Omental fat pad (tissue), 4 donors: ENCODE measurements around the gene FAM53A. TPM values are rescaled to one million over a fixed set of nuclear protein-coding genes. Genes with fewer than 3 reads are reported as not detected.

Source experiments
- ATAC-seq: fragments of 150-250 bp; one replicate; pipeline ENCODE4 v1.9.1; 2016; ENCODE audit warnings: mild to moderate bottlenecking, moderate library complexity; ENCODE audit not compliant: low FRiP score
- DNase-seq: peaks from one replicate; pipeline ENCODE4 v3.0.0-alpha.2; 2019; ENCODE audit warnings: low spot score
- CTCF ChIP-seq, 3 donors: fragments of 450-650 bp; IDR thresholded peaks; one replicate each; pipeline ENCODE4 v1.5.1; 2016 to 2017; ENCODE audit warnings: antibody characterized with exemption in 3 of 3, mild to moderate bottlenecking in 3 of 3, moderate library complexity in 2 of 3
- total RNA-seq, 4 donors: library from RNA; depleted of rRNA; stranded (reverse); fragments of >200 nt; gene quantifications; one replicate each; pipeline ENCODE4 v1.1.0, GENCODE V29; 2016

The FAM53A gene
- total RNA-seq, 4 donors from 2014 or later = 2.0 to 10.9 (median 5.6) TPM

GRCh38 chr4:1690698-1691097, 6.6 kb upstream of the FAM53A start:
- DNase-seq = no peak
- no peak for TF ChIP-seq CTCF (IDR thresholded peaks at IDR 0.05)
- ATAC-seq = no peak

GRCh38 chr4:1686440-1687036, 2.4 kb upstream of the FAM53A start:
- DNase-seq = no peak
- no peak for TF ChIP-seq CTCF (IDR thresholded peaks at IDR 0.05)
- ATAC-seq = no peak

- ATAC-seq = no peak
- TF ChIP-seq CTCF (IDR thresholded peaks at IDR 0.05) = no peak
- DNase-seq = no peak
Measured at GRCh38 chr4:1685235-1686150, 1.4 kb upstream of the FAM53A start.

- DNase-seq = peak; percentile 92
- peak; percentile 24 for ATAC-seq
- TF ChIP-seq CTCF (IDR thresholded peaks at IDR 0.05) = no peak
Measured at GRCh38 chr4:1684506-1685234, 557 bp upstream of the FAM53A start.

GRCh38 chr4:1683261-1683735, 815 bp downstream of the FAM53A start:
- ATAC-seq (peak; percentile 62), DNase-seq (peak; percentile 39)
- no peak for TF ChIP-seq CTCF (IDR thresholded peaks at IDR 0.05)

- TF ChIP-seq CTCF (IDR thresholded peaks at IDR 0.05) = no peak
- DNase-seq = no peak
Measured at GRCh38 chr4:1682860-1683259, 1.3 kb downstream of the FAM53A start.

More at GRCh38 chr4:1682860-1683259, 1.3 kb downstream of the FAM53A start:
- ATAC-seq = no peak
